Neutrophil (primary cell): ENCODE data around the gene GYG2.
"Not testable (repeated sequence)": the region's sequence is repeated elsewhere in the genome, so short reads cannot be mapped to it uniquely, and the experiment has no call there.

Experiments used
- H3K27ac ChIP-seq: fragments of 200-600 bp; sonication (generic); 2 replicates; pipeline ENCODE4 v1.5.1; 2016; ENCODE audit warnings: mild to moderate bottlenecking, moderate library complexity
- H3K27me3 ChIP-seq: fragments of 200-600 bp; sonication (generic); 2 replicates; pipeline ENCODE4 v1.6.0; 2016; ENCODE audit warnings: mild to moderate bottlenecking
- H3K36me3 ChIP-seq: fragments of 200-600 bp; sonication (generic); 2 replicates; pipeline ENCODE4 v1.5.1; 2017
- H3K4me1 ChIP-seq, 2 experiments: fragments of 200-600 bp in 1 of 2; sonication (generic) in 1 of 2; 1 replicate in 1 of 2; 2 replicates in 1 of 2; pipeline versions ENCODE4 v1.5.1 to v1.6.1; 2013 to 2016; ENCODE audit warnings: low read depth in 1 of 2, low read length in 1 of 2, mild to moderate bottlenecking in 1 of 2, moderate library complexity in 1 of 2; ENCODE audit not compliant: control insufficient read depth in 1 of 2, insufficient read depth in 1 of 2
- H3K4me3 ChIP-seq, 2 experiments: fragments of 200-600 bp in 1 of 2; sonication (generic) in 1 of 2; 1 replicate in 1 of 2; 2 replicates in 1 of 2; pipeline ENCODE4 v1.5.1; 2013 to 2016; ENCODE audit warnings: low read depth in 1 of 2, low read length in 1 of 2, mild to moderate bottlenecking in 1 of 2, moderate library complexity in 1 of 2
- H3K9me3 ChIP-seq: fragments of 200-600 bp; sonication (generic); 2 replicates; pipeline ENCODE4 v1.5.1; 2016
- TF ChIP-seq, protein P1 (sequence below): fragments of 200-600 bp; sonication (generic); IDR thresholded peaks from 2 replicates; pipeline ENCODE4 v1.5.1; 2016; ENCODE audit warnings: antibody characterized with exemption

Gene GYG2

DNA sequence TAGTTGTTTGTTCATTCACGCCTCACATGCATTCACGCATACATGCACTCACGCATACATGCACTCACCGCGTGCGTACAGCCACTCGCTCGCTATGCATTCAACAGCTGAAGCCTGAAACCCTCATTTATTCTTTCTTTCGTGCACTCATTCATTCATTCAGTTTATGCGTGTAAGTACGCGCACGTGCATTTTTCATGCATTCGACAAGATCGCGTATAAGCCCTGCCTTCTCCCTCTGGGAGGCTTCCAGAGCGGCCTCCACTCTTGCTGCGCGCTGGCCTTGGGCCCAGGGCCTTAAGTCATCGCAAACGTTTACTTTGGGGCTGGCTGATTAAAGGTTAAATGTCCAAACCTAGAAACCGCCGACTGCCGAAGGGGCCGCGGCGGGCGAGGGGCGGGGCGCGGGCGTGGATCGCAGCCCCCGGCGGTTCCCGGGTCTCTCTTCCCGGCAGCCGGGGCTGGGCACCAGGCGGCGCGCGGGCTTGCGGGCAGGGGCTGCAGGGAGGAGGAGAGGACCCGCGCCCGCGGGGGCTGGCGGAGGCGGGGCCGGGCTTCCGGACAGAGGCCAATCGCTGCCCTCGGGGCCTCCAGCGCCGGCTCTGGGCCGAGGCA lies at the start of gene GYG2:
TSS of gene GYG2 (plus strand) at position 587 of the 615 bp plus-strand sequence. CDS start 1,259 bp downstream, outside the sequence.
- no peak within 1 kb of the TSS for H3K4me3 ChIP-seq
- H3K27ac ChIP-seq: no peak within 1 kb of the TSS
- TF ChIP-seq, protein P1, sequence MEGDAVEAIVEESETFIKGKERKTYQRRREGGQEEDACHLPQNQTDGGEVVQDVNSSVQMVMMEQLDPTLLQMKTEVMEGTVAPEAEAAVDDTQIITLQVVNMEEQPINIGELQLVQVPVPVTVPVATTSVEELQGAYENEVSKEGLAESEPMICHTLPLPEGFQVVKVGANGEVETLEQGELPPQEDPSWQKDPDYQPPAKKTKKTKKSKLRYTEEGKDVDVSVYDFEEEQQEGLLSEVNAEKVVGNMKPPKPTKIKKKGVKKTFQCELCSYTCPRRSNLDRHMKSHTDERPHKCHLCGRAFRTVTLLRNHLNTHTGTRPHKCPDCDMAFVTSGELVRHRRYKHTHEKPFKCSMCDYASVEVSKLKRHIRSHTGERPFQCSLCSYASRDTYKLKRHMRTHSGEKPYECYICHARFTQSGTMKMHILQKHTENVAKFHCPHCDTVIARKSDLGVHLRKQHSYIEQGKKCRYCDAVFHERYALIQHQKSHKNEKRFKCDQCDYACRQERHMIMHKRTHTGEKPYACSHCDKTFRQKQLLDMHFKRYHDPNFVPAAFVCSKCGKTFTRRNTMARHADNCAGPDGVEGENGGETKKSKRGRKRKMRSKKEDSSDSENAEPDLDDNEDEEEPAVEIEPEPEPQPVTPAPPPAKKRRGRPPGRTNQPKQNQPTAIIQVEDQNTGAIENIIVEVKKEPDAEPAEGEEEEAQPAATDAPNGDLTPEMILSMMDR: no peak
- no peaks in the 10 kb centered on the region for H3K4me1 ChIP-seq
- no peaks in the 10 kb centered on the region for H3K9me3 ChIP-seq
- H3K36me3 ChIP-seq: no peaks in the 10 kb centered on the region
- H3K27me3 ChIP-seq: peaks cover 56% of the 10 kb centered on the region

DNA sequence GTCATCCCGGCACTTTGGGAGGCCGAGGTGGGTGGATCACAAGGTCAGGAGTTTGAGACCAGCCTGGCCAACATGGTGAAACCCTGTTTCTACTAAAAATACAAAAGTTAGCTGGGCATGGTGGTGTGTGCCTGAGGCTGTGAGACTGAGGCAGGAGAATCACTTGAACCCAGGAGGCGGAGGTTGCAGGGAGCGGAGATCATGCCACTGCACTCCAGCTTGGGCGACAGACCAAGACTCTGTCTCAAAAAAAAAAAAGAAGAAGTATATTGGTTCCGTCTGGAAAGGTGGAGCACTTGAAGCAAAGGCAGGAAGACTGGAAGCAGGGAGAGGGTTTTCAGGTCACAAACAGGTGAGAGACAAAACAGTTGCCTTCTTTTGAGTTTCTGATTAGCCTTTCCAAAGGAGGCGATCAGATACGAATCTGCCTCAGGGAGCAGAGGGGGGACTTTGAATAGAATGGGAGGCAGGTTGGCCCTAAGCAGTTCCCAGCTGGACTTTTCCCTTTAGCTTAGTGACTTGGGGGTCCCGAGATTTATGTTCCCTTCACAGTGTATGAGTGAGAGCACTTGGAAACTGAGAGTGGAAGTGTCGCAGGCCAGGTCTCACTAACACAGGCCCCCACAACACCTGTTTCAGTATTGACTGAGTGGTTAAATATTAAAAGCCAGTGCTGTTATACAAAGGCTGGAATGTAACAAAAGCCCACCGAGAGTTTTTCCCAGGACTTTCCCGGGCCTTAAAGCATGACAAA lies 48.1 kb upstream of the GYG2 start:
- not testable (repeated sequence) for H3K4me1 ChIP-seq, H3K4me3 ChIP-seq, H3K36me3 ChIP-seq, H3K27me3 ChIP-seq, H3K27ac ChIP-seq, H3K9me3 ChIP-seq

DNA sequence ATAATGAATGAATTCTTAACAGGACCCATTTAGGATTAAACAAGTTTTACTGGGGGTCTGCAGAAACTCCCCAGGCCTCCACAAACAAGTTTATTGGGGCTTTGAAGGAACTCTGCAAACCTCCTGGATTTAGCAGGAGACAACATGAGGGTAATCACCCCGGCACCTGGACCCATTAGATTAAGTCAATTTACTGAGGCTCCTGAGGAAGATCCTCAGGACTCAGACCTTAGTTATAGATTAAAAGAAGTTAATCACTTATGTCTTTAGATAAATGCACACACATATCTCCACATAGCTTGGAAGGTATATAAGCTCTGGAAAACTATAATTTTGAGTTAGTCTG lies 47.5 kb upstream of the GYG2 start:
- no peaks in the 10 kb centered on the region for H3K27me3 ChIP-seq
- H3K4me1 ChIP-seq: no peaks in the 10 kb centered on the region
- TF ChIP-seq, protein P1: no peak
- H3K9me3 ChIP-seq: no peaks in the 10 kb centered on the region
- H3K4me3 ChIP-seq: no peak overlapping the region
- no peak overlapping the region for H3K27ac ChIP-seq
- no peaks in the 10 kb centered on the region for H3K36me3 ChIP-seq

DNA sequence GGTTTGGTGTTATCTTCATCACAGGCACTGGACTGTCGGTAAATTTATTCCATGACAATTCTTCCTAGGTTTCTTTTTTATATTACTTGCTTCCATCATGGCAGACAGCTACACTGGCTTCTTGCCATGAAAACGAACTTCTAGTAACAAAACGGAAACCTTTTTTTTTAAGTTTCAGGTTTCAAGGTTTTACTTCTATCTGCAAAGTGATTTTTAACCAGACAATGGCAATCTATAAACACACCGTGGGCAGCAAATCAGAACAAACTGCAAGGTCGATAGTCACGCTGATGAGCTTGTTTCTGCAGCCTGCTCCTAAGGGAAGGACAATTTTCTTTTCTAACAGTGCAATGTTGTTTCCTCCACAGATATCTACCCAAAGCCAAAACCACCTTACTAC lies 47.0 kb upstream of the GYG2 start:
- TF ChIP-seq, protein P1: no peak
- Histone ChIP-seq H3K27me3 (no peaks in the 10 kb centered on the region), H3K27ac (no peak overlapping the region)

DNA sequence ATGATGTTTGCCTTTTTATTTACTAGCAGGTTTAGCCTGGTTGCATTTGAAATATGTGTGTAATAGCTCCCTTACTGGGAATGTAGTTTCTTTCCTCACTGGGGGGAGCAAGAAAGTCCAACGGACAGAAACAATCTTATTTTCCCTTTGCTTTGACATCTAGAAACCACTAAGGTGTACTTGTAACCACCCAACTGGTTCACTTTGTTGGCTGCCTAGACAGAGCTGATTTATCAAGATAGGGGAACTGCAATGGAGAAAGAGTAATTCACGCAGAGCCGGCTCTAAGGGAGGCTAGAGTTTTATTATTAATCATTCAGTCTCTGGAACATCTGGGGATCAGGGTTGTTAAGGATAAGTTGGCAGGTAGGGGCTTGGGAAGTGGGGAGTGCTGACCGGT lies 46.6 kb upstream of the GYG2 start:
- Histone ChIP-seq H3K27ac (no peak overlapping the region), H3K36me3 (no peaks in the 10 kb centered on the region), H3K4me3 (no peak overlapping the region), H3K9me3 (no peaks in the 10 kb centered on the region), H3K27me3 (no peaks in the 10 kb centered on the region), H3K4me1 (no peaks in the 10 kb centered on the region)
- TF ChIP-seq, protein P1: no peak

More for the DNA sequence above, 47.0 kb upstream of the GYG2 start:
- no peak overlapping the region for H3K4me3 ChIP-seq
- no peaks in the 10 kb centered on the region for H3K9me3 ChIP-seq
- no peaks in the 10 kb centered on the region for H3K4me1 ChIP-seq
- no peaks in the 10 kb centered on the region for H3K36me3 ChIP-seq

DNA sequence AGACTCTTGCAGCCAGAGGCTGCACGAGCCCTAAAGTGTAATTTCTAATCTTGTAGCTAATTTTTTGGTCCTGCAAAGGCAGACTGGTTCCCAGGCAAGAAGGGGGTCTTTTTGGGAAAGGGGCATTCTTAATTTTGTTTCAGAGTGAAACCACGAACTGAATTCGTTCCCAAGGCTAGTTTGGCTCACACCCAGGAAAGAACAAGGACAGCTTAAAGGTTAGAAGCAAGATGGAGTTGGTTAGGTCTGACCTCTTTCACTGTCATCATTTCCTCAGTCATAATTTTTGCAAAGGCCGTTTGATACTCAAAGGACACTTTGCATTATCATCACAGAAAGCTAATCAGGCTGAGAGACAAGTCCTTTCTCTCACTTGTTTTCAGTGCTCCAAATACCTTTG lies 46.0 kb upstream of the GYG2 start:
- Histone ChIP-seq H3K4me3 (no peak overlapping the region), H3K4me1 (no peaks in the 10 kb centered on the region), H3K36me3 (no peaks in the 10 kb centered on the region), H3K27me3 (no peaks in the 10 kb centered on the region), H3K9me3 (no peaks in the 10 kb centered on the region), H3K27ac (no peak overlapping the region)
- TF ChIP-seq, protein P1: no peak
